NCI-H82 treated with DMSO at 0.1 percent for 48 hours (cell line): ENCODE measurements around the gene KIAA1755.

Source experiments
- DNase-seq: peaks from one replicate; lab custom pipeline; 2025; ENCODE audit not compliant: unreplicated experiment; lab: John Stamatoyannopoulos, UW

KIAA1755 gene

DNA sequence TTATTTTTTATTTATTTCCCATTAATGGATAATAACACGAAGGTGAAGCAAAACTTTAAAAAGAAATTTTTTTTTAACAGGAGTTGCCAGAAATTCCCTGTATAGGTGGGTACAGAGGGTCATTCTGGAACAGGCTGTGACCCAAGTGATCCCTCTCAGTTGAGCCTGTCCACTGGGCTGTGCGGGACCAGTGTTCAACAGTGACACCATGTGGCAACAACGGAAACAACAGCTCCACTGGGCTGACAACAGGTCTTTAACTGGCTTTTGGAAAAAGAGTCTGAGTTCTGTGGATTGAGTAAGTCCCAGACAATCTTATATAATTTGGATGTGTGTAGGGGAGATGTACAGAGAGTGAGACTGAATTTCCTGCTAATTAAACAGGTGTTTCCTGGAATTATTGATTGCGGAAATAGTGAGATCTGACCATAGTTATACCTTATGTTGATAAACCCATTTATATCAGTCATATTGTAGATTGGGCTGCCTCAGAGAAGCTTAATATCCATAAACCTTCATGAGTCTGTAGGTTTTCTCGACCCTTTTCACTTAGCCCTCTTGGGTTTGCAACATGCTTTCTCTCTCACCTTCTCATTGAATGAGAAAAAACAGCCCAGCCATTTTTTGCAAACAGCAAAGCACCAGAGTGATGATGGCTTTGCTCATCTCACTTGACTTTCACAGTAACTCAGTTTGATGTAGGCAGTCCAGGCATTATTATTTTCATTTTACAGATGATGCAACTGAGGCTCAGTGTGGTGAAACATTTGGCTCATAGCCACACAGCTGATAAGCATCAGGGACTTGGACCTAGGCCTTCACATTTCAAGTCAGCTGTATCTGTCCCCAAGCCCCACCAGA lies 17.5 kb downstream of the KIAA1755 start:
- no peak for DNase-seq

GRCh38 chr20:38241201-38241600 lies 19.3 kb downstream of the KIAA1755 start:
- DNase-seq, result no peak

DNA sequence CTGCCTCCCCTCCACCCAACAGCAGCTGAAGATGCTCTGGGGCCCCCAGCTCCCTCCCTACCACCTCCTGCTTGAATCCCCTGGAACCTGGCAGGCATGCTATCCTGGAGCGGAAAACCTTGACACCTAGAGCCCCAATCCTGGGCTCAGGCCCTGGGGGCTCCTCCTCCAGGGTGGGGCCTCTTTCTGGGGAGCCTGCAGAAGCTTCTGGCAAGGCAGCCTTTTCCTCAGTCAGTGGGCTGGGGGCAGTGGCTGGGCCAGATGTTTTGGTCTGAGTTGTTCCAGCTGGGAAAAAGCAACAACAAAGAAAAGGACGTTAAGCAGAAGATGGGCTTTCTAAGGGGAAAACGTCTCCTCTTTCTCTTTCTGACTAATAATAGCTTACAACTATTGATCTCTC lies 21.1 kb downstream of the KIAA1755 start:
- DNase-seq, result no peak

- DNase-seq, result no peak
Observed at GRCh38 chr20:38238829-38239228, 21.7 kb downstream of the KIAA1755 start.

- DNase-seq, result no peak
Observed at GRCh38 chr20:38237381-38237780, 23.2 kb downstream of the KIAA1755 start.

DNA sequence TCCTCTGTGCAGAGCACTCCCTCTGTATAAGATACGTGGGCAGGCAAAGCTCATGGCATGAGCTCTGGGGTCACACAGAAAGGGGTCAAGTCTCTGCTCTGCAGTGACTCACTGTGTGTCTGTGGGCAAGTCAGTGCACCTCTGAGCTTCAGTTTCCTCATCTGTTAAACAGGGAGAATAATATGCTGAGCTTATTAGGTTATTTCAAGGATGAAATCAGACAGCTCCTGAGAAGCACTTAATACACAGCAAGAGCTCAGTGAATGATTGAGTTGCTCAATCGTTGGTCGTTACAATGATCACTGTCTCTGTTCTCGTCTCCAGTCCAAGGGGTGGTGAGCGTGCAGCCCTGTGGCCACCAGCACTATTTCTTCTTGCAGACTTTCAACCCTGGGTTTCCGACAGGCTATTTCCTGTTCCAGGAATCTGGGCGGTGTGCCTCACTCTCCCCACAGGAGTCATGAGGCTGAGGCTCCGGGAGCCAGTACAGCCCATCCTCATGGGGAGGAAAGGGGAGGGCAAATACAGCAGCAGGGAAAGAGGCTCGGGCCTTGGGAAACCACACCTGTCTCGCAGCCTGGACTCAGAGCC lies 28.9 kb downstream of the KIAA1755 start:
- DNase-seq, result no peak

GRCh38 chr20:38230957-38231526 lies 29.5 kb downstream of the KIAA1755 start:
- DNase-seq, result no peak

DNA sequence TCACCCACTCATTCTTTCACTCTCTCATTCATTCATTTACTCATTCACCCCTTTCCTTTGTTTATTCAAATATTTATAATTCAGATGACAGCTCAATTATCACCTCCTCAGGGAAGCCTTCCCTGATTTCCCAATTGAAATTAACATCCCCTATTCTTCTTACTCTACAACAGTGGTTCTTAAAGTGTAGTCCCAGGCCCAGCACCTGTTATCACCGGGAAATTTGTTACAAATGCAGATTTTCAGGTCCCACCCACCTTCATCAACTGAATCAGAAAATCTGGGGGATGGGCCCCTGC lies 30.3 kb downstream of the KIAA1755 start:
- DNase-seq, result no peak

DNA sequence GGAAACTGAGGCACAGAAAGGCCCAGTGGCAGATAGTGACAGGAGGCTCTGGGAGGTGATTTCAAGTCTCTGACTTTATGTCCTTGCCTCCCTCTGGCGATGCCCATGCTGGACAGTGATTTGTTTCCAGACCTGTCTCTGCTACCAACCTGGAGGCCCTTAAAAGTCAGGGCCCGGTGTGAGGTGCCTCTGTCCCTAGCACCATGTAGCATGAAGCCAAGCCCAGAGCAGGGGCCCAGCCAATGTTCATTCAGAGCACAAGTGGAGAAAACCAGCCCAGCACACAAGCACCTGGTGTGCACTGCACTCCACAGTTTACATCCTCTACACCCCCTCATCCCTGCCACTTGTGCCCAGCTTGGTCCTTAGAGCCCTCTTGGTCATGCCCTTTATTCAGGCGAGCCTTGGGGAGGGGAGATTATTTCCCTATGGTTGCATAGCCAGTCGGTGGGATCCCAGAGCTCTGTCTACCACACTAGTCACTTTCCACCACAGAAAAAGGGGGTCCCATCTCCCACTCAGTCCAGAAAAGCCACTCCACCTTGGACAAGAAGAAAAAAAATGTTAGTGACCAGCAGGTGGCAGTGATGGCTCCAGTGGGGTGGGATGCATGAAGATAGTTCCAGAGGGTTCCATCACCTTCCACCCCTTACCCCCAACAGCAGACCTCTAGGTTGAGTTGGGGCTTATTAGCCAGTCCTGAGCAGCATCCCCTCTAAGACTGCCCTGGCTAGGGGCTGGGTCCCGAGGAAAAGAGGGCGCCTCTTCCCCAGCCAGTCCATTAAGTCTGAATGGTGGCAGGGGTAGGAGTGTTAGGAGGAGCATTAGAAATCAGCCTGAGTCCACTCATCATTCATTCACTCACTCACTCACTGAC lies 30.9 kb downstream of the KIAA1755 start:
- no peak for DNase-seq

- no peak for DNase-seq
Observed at GRCh38 chr20:38228436-38228835, 32.1 kb downstream of the KIAA1755 start.

DNA sequence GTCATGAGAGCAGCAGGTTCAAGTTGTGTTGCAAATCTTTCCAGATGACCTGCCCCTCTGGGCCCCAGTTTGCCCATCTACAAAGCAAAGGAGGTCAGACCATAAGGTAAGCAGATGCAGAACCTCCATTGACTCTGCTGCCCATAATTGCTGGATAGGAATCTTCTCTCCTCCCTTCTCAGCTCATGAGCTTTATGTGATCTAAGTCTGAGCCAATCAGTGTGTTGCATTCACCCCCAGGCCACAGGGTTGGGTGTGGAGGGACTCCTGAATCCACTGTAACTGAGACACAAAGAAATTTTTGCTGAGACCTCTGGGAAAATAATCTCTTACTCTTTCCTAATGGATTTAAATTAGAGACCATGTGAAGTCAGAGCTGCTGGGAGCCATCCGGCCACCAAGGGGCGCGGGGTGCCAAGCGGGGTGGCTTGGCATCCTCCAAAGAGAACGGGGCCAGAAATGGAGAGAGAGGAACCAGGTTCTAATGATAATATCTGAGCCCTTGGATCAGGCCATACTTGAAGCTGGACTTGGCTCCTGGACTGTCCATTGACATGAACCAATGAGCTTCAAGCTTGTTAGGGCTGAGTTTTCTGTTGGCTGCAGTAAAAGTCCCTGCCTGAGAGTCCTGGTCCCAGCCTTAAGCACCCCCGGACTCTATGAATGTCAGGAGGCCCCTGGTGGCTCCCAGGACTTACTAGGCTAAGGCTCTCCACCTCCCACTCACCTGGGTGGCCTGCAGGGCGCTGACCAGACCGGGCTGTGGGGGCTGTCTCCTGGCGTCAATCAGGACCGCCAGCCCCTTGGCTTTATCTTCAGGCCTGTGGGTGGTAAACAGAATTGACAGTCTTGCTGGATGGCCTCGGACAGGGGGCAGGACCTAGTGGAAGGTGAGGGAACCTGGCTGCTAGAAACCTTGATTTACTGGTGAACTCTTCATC lies 32.8 kb downstream of the KIAA1755 start:
- DNase-seq, result no peak

- no peak for DNase-seq
Observed at GRCh38 chr20:38226553-38226952, 34.0 kb downstream of the KIAA1755 start.

GRCh38 chr20:38225900-38226263 lies 34.7 kb downstream of the KIAA1755 start:
- DNase-seq, result no peak

GRCh38 chr20:38225240-38225899 lies 35.2 kb downstream of the KIAA1755 start:
- DNase-seq, result no peak

- no peak for DNase-seq
Observed at GRCh38 chr20:38224531-38224930, 36.0 kb downstream of the KIAA1755 start.

- no peak for DNase-seq
Observed at GRCh38 chr20:38223743-38224100, 36.8 kb downstream of the KIAA1755 start.

DNA sequence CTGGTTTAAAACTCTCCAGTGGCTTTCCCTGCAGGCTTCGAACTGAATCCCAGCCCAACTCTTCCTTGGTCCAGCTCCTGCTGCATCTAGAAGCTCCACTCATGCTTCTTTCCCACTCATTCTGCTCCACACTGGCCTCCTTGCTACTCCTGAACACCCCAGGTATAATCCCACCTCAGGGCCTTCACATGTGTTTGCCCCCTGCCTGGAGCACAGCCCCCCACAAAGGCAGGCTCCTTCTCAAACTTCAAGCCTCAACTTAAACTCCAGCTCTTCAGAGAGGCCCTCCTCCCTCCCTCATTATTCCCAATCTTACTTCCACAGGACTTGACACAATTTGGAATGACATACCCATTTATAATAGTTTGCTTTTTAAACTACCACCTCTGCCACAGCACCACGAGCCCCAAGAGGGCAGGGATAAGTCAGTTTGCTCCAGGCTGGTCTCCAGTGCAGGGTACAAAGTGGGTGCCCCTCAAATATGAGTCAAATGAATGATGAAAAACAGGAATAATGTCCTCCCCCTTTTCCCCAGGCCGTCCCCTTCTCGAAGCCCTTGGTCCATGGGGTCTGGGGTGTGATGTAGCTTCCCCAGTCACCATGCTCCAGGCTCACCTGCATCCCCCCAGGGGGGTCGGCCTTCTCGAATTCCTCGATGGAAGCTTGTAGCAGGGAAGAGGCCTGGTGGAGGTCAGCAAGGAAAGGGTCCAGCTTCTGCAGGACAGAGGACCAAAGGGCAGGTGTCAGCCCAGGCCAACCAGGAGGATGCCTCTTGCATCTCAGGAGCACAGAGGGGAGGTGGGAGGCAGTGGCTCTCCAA lies 37.4 kb downstream of the KIAA1755 start:
- no peak for DNase-seq

- DNase-seq, result peak; percentile 31
Observed at GRCh38 chr20:38222231-38222922, 38.2 kb downstream of the KIAA1755 start.
